GM21576 (cell line): ENCODE results near the gene HOXA11.

ENCODE experiments used
- ATAC-seq: cut with Tn5 transposase; IDR thresholded peaks from one replicate; pipeline ENCODE4 v1.9.1; 2021; ENCODE audit warnings: mild to moderate bottlenecking, moderate library complexity; ENCODE audit not compliant: unreplicated experiment

Gene HOXA11

GRCh38 chr7:27182285-27182841 lies 2.7 kb downstream of the HOXA11 start:
- ATAC-seq, result no peak

GRCh38 chr7:27181795-27182275 lies 3.2 kb downstream of the HOXA11 start:
- ATAC-seq, result no peak

GRCh38 chr7:27180431-27181420 lies 4.3 kb downstream of the HOXA11 start:
- ATAC-seq, result no peak

- ATAC-seq, result no peak
These were observed 5.3 kb downstream of the HOXA11 start for GRCh38 chr7:27179503-27180430.

GRCh38 chr7:27179030-27179429 lies 6.0 kb downstream of the HOXA11 start:
- no peak for ATAC-seq

- no peak for ATAC-seq
These were observed 6.7 kb downstream of the HOXA11 start for GRCh38 chr7:27178366-27178765.

GRCh38 chr7:27177795-27178320 lies 7.2 kb downstream of the HOXA11 start:
- ATAC-seq, result no peak

- no peak for ATAC-seq
These were observed 7.9 kb downstream of the HOXA11 start for GRCh38 chr7:27176962-27177794.

GRCh38 chr7:27176524-27176845 lies 8.5 kb downstream of the HOXA11 start:
- no peak for ATAC-seq

GRCh38 chr7:27175626-27176523 lies 9.2 kb downstream of the HOXA11 start:
- no peak for ATAC-seq

GRCh38 chr7:27174874-27175625 lies 10.0 kb downstream of the HOXA11 start:
- ATAC-seq, result no peak

GRCh38 chr7:27173956-27174873 lies 10.8 kb downstream of the HOXA11 start, which contains the start of gene HOXA10:
TSS of gene HOXA10 (minus strand) at chr7:27174320. CDS start at chr7:27174306, 14 bp downstream.
- ATAC-seq, result no peak

GRCh38 chr7:27173511-27173955 lies 11.5 kb downstream of the HOXA11 start:
- ATAC-seq, result no peak

- ATAC-seq, result no peak
These were observed 12.1 kb downstream of the HOXA11 start for GRCh38 chr7:27172823-27173510.

- ATAC-seq, result no peak
These were observed 12.7 kb downstream of the HOXA11 start for GRCh38 chr7:27172315-27172774.

- ATAC-seq, result no peak
These were observed 13.3 kb downstream of the HOXA11 start for GRCh38 chr7:27171637-27172314.
